Measurements from ENCODE around the gene LHPP. TPM values are rescaled to one million over a fixed set of nuclear protein-coding genes. Genes with fewer than 3 reads are reported as not detected.

LHPP gene
- total and polyA plus RNA-seq, 8 donors: 12.2 to 26.8 (median 15.0) TPM

DNA sequence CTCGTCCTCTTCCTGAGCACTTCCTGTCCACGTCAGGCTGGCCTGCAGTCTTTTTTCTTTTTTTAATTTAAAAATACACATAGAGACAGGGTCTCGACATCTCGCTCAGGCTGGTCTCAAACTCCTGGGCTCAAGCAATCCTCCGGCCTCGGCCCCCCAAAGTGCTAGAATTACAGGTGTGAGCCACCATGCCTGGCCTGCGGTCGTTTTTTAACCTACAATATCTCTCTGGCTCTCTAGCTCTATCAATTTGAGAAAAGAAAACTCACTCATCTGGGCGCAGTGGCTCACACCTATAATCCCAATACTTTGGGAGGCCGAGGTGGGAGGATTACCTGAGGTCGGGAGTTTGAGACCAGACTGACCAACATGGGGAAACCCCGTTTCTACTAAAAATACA is 38.9 kb upstream of the LHPP start:
- Histone ChIP-seq H3K4me1 (peaks cover 0 to 12% of the 10 kb centered on the region in 2 donors), H3K9me3 (no peaks in the 10 kb centered on the region), H3K4me3 (no peak overlapping the region), H3K27me3 (peaks cover 0 to 46% of the 10 kb centered on the region in 2 donors), H3K36me3 (no peaks in the 10 kb centered on the region), H3K27ac (no peak overlapping the region)
- ATAC-seq (no peak), DNase-seq (no peak)
- TF ChIP-seq, protein P1, sequence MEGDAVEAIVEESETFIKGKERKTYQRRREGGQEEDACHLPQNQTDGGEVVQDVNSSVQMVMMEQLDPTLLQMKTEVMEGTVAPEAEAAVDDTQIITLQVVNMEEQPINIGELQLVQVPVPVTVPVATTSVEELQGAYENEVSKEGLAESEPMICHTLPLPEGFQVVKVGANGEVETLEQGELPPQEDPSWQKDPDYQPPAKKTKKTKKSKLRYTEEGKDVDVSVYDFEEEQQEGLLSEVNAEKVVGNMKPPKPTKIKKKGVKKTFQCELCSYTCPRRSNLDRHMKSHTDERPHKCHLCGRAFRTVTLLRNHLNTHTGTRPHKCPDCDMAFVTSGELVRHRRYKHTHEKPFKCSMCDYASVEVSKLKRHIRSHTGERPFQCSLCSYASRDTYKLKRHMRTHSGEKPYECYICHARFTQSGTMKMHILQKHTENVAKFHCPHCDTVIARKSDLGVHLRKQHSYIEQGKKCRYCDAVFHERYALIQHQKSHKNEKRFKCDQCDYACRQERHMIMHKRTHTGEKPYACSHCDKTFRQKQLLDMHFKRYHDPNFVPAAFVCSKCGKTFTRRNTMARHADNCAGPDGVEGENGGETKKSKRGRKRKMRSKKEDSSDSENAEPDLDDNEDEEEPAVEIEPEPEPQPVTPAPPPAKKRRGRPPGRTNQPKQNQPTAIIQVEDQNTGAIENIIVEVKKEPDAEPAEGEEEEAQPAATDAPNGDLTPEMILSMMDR (IDR thresholded peaks at IDR 0.05): no peak
- intact Hi-C loops (cut with DNase I): no loop called here

DNA sequence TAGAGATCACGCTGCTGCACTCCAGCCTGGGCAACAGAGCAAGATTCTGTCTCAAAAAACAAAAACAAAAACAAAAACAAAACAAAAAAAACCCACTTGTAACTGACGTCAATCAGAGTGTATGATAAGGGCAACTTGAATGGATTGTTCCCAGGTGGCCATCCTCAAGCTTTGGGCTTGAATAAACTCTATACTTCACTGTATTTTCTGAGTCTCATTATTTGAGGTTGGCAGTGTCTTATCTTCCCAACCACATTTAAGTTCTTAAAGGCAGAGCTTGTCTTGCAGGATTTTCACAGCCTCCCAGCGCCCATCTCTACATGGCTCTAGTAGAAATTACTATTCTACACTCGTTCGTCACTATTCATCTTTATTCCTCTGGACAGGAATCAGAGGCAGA is 37.8 kb upstream of the LHPP start:
- no peak for ATAC-seq
- DNase-seq: no peak
- no peaks in the 10 kb centered on the region for H3K36me3 ChIP-seq
- intact Hi-C loops (cut with DNase I): no loop called here
- H3K9me3 ChIP-seq: no peaks in the 10 kb centered on the region
- H3K27me3 ChIP-seq: peaks cover 0 to 47% of the 10 kb centered on the region in 2 donors
- H3K4me3 ChIP-seq: no peak overlapping the region
- TF ChIP-seq, protein P1 (IDR thresholded peaks at IDR 0.05): no peak
- H3K27ac ChIP-seq: no peak overlapping the region
- peaks cover 0 to 6% of the 10 kb centered on the region in 2 donors for H3K4me1 ChIP-seq

- DNase-seq (no peak), ATAC-seq (no peak)
- no peak overlapping the region for H3K27ac ChIP-seq
- no peaks in the 10 kb centered on the region for H3K9me3 ChIP-seq
- intact Hi-C loops (cut with DNase I): no loop called here
- no peak overlapping the region for H3K4me3 ChIP-seq
- peaks cover 0 to 42% of the 10 kb centered on the region in 2 donors for H3K27me3 ChIP-seq
- H3K36me3 ChIP-seq: no peaks in the 10 kb centered on the region
- no peaks in the 10 kb centered on the region for H3K4me1 ChIP-seq
- TF ChIP-seq, protein P1 (IDR thresholded peaks at IDR 0.05): no peak
These were observed 36.2 kb upstream of the LHPP start for GRCh38 chr10:124425227-124425962.

GRCh38 chr10:124428207-124428777 is 33.3 kb upstream of the LHPP start:
- no peak overlapping the region for H3K27ac ChIP-seq
- H3K27me3 ChIP-seq: peaks cover 0 to 14% of the 10 kb centered on the region in 2 donors
- ATAC-seq: no peak
- TF ChIP-seq, protein P1 (IDR thresholded peaks at IDR 0.05): no peak
- no peaks in the 10 kb centered on the region for H3K36me3 ChIP-seq
- intact Hi-C loops (cut with DNase I): no loop called here
- H3K4me1 ChIP-seq: no peaks in the 10 kb centered on the region
- H3K4me3 ChIP-seq: no peak overlapping the region
- no peak for DNase-seq
- H3K9me3 ChIP-seq: no peaks in the 10 kb centered on the region

DNA sequence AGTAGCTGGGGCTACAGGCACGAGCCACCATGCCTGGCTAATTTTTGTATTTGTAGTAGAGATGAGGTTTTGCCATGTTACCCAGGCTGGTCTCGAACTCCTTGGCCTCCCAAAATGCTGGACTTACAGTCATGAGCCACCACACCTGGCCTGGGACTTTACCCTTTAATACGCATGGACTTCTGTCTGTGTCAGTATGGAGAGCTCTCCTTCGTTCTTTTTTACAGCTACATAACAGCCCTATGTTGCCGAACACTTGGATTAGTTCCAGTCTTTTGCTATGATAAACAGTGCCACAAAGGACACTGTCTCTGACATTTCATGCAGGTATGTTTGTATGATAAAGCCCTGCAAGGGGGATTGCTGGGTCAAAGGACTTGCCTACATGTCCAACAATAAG is 32.0 kb upstream of the LHPP start:
- no peak for ATAC-seq
- intact Hi-C loops (cut with DNase I): no loop called here
- H3K9me3 ChIP-seq: no peaks in the 10 kb centered on the region
- TF ChIP-seq, protein P1 (IDR thresholded peaks at IDR 0.05): no peak
- no peak overlapping the region for H3K27ac ChIP-seq
- DNase-seq: no peak
- no peaks in the 10 kb centered on the region for H3K4me1 ChIP-seq
- H3K27me3 ChIP-seq: peaks cover 0 to 14% of the 10 kb centered on the region in 2 donors
- no peaks in the 10 kb centered on the region for H3K36me3 ChIP-seq
- no peak overlapping the region for H3K4me3 ChIP-seq

All from left lung (tissue), 10 donors.